Ishikawa (cell line): ENCODE results near the gene DYRK3.

Experiments used
- RAD21 ChIP-seq: IDR thresholded peaks from 2 replicates; pipeline ENCODE4 v1.6.1; 2012; ENCODE audit warnings: low read depth
- TAF1 ChIP-seq: IDR thresholded peaks from 2 replicates; pipeline ENCODE4 v1.6.1; 2012; ENCODE audit warnings: low read depth, mild to moderate bottlenecking
- YY1 ChIP-seq: IDR thresholded peaks from 2 replicates; pipeline ENCODE4 v1.6.1; 2012; ENCODE audit warnings: low read depth
- TF ChIP-seq, protein P1 (sequence below): IDR thresholded peaks from 2 replicates; pipeline ENCODE4 v1.6.1; 2012

DNA sequence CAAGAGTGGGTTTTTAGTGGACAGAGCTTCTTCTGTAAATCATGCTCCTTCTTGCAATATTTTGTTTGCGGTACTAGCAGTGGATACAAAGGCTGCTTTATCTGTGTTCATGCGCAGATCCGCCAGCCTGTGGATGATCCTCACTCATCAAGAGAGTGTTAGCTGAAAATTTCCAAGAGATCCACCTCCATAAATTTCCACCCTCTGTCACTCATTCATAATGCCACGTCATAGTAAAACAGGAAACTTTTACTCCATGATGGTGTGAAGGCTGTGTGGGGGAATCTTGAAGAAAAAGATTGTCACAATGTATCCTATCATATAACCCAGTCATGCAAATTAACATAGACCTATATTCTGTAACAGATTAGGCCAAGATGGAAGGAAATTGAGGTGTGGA, 44.9 kb downstream of the DYRK3 start:
- TF ChIP-seq, protein P1, sequence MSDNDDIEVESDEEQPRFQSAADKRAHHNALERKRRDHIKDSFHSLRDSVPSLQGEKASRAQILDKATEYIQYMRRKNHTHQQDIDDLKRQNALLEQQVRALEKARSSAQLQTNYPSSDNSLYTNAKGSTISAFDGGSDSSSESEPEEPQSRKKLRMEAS = no peak
- no peak for TF ChIP-seq TAF1
- TF ChIP-seq YY1 = no peak
- TF ChIP-seq RAD21 = no peak
